ENCODE data around the gene IRF2BPL.

The IRF2BPL gene

DNA sequence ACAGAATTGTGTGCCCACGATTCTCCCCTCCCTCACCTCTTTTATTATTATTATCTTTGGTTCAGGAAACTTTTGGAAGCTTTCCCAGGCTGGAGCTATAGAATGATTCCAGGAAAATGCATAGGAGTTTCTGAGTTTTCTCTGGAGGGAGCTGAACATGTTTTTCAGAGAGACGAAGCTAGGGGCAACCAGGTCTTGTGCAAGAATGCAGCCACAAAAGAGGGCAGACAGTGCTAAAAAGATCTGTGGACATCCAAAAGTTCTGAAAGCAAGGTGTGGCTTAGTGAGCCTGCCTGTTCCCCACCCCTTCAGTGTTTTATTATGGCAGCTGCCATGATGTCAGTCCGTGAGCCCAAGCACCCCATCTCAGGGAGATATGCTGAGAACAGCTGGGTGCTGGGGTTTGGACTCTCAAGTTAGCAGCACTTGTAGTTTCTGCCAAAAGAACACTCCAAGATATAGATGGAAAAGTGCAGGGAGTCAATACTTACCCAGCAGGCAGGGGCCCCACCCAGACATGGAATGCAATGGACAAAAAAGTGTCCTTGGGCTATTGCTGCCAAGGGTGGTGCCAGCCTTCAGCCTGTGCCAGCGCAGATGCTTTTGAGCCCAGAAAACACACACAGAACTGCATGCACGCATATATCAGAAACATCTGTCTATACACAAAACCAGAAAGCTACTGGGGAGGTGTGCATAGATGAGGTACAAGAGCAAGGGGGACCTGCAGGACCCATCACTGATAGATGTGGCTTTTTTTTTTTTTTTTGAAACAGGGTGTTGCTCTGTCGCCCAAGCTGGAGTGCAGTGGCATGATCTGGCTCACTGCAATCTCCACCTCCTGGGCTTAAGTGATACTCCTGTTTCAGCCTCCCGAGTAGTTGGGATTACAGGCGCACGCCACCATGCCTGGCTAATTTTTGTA, 17.0 kb upstream of the IRF2BPL start:
- DNase-seq (ENCODE audit: low spot score), result no peak
- in situ Hi-C loops (cut with MboI; ENCODE audit: low pct_unique_long_range_greater_than_20kb, low sequenced_read_pairs, unreplicated experiment), result loop anchor here (10.0 kb wide), 1 partner anchor 91 kb away; no protein-coding TSS in a partner anchor
- TF ChIP-seq CTCF (IDR thresholded peaks at IDR 0.05; ENCODE audit: extremely low read depth, insufficient read depth, missing control alignments), result no peak

- DNase-seq (ENCODE audit: low spot score), result no peak
- in situ Hi-C loops (cut with MboI; ENCODE audit: low pct_unique_long_range_greater_than_20kb, low sequenced_read_pairs, unreplicated experiment), result loop anchor here (10.0 kb wide), 1 partner anchor 90 kb away; no protein-coding TSS in a partner anchor
- no peak for TF ChIP-seq CTCF (IDR thresholded peaks at IDR 0.05; ENCODE audit: extremely low read depth, insufficient read depth, missing control alignments)
Observed at GRCh38 chr14:77044783-77045237, 16.3 kb upstream of the IRF2BPL start.

DNA sequence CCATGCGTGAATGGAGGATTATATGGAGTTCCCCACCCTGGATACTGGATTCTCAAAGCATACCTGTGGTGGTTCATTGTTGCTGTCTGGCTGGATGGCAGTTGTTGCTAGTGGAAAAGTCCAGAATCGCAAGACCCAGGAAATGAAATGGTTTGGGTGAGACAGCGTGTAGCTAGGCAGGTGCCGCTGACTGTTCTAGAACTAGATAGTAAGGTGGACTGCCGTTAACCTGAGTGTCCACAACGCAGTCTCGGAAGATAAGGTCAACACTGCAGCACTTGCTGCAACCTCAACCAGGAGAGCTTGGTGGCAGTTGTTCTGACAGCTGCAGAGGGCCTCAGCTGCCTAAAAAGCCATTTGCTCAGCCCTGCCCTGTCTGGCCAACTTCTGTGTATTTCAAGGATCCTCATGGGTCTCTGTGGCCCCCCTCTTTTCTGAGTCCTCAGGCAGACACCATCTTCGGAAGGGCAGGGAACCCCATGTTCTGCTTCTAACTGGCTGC, 15.5 kb upstream of the IRF2BPL start:
- TF ChIP-seq CTCF (IDR thresholded peaks at IDR 0.05; ENCODE audit: extremely low read depth, insufficient read depth, missing control alignments), result no peak
- in situ Hi-C loops (cut with MboI; ENCODE audit: low pct_unique_long_range_greater_than_20kb, low sequenced_read_pairs, unreplicated experiment), result loop anchor here (10.0 kb wide), 1 partner anchor 89 kb away; no protein-coding TSS in a partner anchor
- DNase-seq (ENCODE audit: low spot score), result no peak

GRCh38 chr14:77043177-77043983, 14.9 kb upstream of the IRF2BPL start:
- DNase-seq (ENCODE audit: low spot score), result no peak
- no peak for TF ChIP-seq CTCF (IDR thresholded peaks at IDR 0.05; ENCODE audit: extremely low read depth, insufficient read depth, missing control alignments)
- in situ Hi-C loops (cut with MboI; ENCODE audit: low pct_unique_long_range_greater_than_20kb, low sequenced_read_pairs, unreplicated experiment), result loop anchor here (10.0 kb wide), 1 partner anchor 89 kb away; no protein-coding TSS in a partner anchor

- in situ Hi-C loops (cut with MboI; ENCODE audit: low pct_unique_long_range_greater_than_20kb, low sequenced_read_pairs, unreplicated experiment), result loop anchor here (10.0 kb wide), 1 partner anchor 87 kb away; no protein-coding TSS in a partner anchor
Observed at GRCh38 chr14:77041881-77042545, 13.5 kb upstream of the IRF2BPL start.

More at GRCh38 chr14:77041881-77042545, 13.5 kb upstream of the IRF2BPL start:
- no peak for DNase-seq (ENCODE audit: low spot score)
- TF ChIP-seq CTCF (IDR thresholded peaks at IDR 0.05; ENCODE audit: extremely low read depth, insufficient read depth, missing control alignments), result no peak
